ENCODE results near the gene NTNG1.

GRCh38 chr1:107443860-107444259 lies 303.0 kb downstream of the NTNG1 start:
- TF ChIP-seq CTCF (IDR thresholded peaks at IDR 0.05) (no peak), POLR2A (IDR thresholded peaks at IDR 0.05) (no peak)

Data from esophagus squamous epithelium (tissue), 4 donors.